ENCODE results near the gene PRIM1.
"Not testable (repeated sequence)": the region's sequence is repeated elsewhere in the genome, so short reads cannot be mapped to it uniquely, and the experiment has no call there.

The PRIM1 gene

DNA sequence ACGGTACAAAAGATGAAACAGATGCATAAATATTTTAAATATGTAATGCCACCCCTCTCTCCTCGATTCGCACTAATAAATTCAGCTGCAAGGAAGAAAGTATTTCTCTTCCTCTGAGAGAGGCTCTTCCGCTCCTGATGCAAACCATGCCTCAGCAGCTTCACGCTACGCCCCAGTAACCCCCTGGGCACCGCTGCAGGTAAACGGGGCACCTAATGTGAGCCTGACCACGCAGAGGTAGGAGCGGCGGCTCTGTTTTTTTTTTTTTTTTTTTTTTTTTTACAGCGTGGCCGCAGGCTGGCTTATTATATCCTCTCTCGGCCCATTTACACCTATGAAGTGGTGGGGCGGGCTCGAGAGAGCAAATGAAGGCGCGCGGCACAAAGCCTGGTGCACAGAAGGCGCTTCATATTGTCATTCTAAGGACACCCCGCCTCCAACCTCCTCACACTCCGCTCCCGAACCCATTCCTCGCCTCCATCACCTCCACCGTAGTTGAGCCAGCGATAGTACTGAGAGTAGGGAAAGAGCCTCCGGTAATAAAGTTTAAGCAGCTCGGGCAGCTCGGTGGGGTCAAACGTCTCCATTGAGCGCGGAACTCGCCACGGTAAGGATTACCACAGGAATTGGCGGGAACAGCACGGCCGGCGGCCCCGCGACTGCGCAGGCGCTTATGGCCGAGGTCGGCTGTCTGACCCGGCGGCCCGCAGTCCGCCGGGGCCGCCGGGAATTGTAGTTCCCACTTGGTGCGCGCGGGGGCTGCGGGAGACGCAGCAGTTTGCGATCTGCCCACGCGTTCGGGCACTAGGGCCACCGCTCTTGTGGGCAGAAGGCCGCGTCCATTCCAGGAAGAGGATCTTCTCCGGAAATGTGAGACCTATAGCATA lies at the start of gene PRIM1:
Gene PRIM1 (minus strand): TSS at position 612 of the 887 bp plus-strand sequence. CDS start 25 bp downstream, at position 587.
- DNase-seq (ENCODE audit: low read depth) = peak; percentile 32

GRCh38 chr12:56800221-56800620 lies 48.1 kb upstream of the PRIM1 start:
- no peak for DNase-seq (ENCODE audit: low read depth)

GRCh38 chr12:56799345-56799744 lies 47.2 kb upstream of the PRIM1 start:
- not testable (repeated sequence) for DNase-seq (ENCODE audit: low read depth)

DNA sequence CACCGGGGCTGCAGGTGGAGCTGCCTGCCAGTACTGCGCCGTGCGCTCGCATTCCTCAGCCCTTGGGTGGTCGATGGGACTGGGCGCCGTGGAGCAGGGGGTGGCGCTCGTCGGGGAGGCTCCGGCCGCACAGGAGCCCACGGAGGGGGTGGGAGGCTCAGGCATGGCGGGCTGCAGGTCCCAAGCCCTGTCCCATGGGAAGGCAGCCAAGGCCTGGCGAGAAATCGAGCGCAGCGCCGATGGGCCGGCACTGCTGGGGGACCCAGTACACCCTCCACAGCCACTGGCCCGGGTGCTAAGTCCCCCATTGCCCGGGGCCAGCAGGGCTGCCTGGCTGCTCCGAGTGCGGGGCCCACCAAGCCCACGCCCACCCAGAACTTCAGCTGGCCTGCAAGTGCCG lies 43.7 kb upstream of the PRIM1 start:
- not testable (repeated sequence) for DNase-seq (ENCODE audit: low read depth)

GRCh38 chr12:56795046-56795562 lies 43.0 kb upstream of the PRIM1 start:
- DNase-seq (ENCODE audit: low read depth) = not testable (repeated sequence)

DNA sequence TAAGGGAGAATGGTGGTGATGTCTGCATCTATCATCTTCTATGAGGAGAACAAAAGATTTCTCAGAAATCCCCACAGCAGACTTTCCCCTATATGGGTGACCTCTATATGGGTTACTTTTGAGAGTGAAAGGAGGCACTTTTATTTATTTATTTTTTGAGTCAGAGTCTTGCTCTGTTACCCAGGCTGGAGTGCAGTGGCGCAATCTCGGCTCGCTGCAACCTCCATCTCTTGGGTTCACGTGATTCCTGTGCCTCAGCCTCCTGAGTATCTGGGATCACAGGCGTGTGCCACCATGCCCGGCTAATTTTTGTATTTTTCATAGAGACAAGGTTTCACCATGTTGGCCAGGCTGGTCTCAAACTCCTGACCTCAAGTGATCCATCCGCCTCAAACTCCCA lies 41.0 kb upstream of the PRIM1 start:
- not testable (repeated sequence) for DNase-seq (ENCODE audit: low read depth)

- DNase-seq (ENCODE audit: low read depth) = no peak
Observed at GRCh38 chr12:56792678-56793077, 40.6 kb upstream of the PRIM1 start.

- not testable (repeated sequence) for DNase-seq (ENCODE audit: low read depth)
Observed at GRCh38 chr12:56789429-56789828, 37.3 kb upstream of the PRIM1 start.

DNA sequence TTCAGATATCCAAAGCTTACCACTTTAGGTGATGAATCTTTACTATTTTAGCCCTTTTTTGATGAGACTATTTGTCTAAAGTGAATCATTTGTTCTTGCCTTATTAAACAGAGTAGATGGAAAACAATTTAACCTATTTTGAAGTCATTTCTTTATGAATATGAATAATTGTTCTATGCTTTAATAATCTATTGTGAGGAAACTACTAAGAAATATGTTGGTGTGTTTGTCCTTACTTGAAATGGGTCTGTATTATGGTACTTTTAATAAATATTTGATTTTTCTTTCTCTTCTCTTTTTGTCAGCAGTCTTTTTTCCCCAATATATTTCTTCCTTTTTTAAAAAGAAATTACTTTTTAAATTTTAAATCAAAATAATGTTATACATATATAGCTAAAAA lies 35.4 kb upstream of the PRIM1 start:
- DNase-seq (ENCODE audit: low read depth) = no peak

DNA sequence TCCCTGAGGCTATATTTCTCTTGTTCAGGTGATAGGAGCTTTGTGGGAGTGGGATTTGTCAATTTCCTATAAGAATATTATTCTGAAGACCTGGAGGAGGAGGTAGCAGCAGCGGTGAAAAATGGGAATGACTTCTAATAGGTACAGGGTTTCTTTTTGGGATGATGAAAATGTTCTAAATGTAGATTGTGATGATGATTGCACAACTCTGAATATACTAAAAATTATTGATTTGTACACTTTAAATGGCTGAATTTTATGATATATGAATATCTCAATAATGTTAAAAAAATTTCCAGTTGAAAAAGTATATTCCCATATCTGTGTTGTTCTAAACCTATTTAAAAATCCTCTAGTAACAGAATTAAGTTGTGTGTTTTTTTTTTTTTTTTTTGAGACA lies 33.8 kb upstream of the PRIM1 start:
- no peak for DNase-seq (ENCODE audit: low read depth)

- no peak for DNase-seq (ENCODE audit: low read depth)
Observed at GRCh38 chr12:56785141-56785865, 33.2 kb upstream of the PRIM1 start.

DNA sequence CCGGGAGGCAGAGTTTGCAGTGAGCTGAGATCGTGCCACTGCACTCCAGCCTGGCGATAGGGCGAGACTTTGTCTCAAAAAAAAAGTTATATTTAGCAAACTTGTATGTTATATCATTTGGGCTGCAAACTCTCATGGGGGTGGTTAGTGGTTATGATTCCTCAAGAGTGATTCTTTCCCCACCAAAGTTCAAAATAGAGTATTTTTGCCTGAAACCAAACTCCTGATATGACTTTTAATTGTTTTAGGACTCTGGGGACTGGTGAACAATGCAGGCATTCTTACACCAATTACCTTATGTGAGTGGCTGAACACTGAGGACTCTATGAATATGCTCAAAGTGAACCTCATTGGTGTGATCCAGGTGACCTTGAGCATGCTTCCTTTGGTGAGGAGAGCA lies 29.6 kb upstream of the PRIM1 start:
- no peak for DNase-seq (ENCODE audit: low read depth)

DNA sequence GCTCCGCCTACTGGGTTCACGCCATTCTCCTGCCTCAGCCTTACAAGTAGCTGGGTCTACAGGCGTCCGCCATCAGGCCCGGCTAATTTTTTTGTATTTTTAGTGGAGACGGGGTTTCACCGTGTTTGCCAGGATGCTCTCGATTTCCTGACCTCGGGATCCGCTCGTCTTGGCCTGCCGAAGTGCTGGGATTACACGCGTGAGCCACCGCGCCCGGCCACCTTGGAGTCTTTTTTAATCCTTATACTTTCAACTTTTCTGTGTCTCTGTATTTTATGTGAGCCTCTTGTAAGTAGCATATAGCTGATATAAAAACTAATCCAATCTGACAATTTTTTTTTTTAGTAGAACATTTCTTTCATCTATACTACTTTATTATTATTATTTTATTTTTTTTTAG lies 26.6 kb upstream of the PRIM1 start:
- DNase-seq (ENCODE audit: low read depth) = no peak

GRCh38 chr12:56776654-56777053 lies 24.5 kb upstream of the PRIM1 start:
- no peak for DNase-seq (ENCODE audit: low read depth)

- no peak for DNase-seq (ENCODE audit: low read depth)
Observed at GRCh38 chr12:56775638-56776037, 23.5 kb upstream of the PRIM1 start.

DNA sequence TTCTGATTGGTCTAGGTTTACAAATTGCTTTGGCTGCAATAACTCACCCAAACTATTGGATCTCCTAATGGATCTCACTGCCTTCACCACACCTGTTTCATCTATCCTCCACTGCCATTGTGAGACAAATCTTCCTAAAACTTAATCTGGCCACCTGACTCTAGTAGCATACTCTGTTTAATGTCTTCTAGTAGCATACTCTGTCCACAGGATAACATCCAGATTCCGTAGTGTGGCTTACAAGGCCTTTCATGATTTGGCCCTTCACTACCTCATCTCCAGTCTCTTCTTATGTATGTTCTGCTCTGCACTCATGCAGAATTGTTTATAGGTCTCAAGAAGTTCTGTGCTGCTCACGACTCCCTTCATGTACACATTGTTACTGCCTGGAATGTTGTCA lies 21.0 kb upstream of the PRIM1 start:
- no peak for DNase-seq (ENCODE audit: low read depth)

DNA sequence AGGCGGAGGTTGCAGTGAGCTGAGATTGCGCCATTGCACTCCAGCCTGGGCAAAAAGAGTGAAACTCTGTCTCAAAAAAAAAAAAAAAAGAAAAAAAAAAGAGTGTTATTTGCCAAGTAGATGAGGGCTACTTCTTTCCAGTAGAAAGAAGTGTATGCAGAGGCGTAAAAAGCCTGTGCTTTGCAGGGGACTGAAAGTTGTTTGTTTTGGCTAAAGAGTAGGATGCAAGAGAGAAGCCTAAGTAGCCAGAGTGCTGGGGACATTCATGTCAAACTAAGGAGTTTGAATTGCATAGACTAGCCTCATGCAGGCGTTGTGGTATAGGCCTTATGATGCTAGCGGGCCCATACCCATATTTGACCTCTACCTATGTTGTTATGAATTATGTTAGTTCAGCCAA lies 20.5 kb upstream of the PRIM1 start:
- DNase-seq (ENCODE audit: low read depth) = no peak

DNA sequence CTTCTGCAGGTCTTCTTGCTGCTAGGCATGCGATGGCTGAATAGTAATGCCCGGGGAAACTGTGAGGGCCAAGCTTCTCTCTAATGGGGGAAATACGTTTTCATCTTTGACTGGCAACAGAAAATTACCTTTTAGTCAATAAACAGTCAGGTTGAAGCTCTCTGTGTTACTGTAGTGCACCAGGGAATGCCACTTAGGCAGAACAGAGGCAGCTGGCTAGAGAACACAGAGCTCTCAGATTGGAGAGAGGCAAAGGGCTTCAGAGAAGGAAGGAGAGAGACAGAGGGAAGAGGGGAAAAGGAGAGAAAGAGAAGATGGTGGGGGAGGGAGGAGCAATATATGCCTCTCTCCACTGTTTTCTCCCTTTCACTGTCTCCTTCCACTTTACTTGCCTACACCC lies 17.7 kb upstream of the PRIM1 start:
- no peak for DNase-seq (ENCODE audit: low read depth)

- DNase-seq (ENCODE audit: low read depth) = no peak
Observed at GRCh38 chr12:56768424-56768823, 16.3 kb upstream of the PRIM1 start.

GRCh38 chr12:56766535-56766934 lies 14.4 kb upstream of the PRIM1 start:
- DNase-seq (ENCODE audit: low read depth) = no peak

GRCh38 chr12:56763753-56764657 lies 11.9 kb upstream of the PRIM1 start:
- DNase-seq (ENCODE audit: low read depth) = peak; percentile 19

DNA sequence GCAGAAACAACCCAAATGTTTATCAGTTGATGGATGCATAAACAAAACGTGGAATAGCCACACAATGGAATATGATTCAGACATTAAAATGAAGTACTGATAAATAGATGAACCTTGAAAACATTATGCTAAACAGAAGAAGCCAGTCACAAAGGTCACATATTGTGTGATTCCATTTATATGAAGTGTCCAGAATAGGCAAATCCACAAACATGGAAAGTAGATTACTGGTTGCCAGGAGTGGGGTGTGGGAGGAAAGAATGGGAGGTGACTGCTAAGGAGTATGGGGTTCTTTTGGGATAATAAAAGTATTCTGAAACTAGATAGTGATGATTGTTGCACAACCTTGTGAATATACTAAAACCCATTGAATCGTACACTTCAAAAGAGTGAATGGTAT lies 9.7 kb upstream of the PRIM1 start:
- no peak for DNase-seq (ENCODE audit: low read depth)
